Measurements from ENCODE around the gene CTNND2.

The CTNND2 gene

DNA sequence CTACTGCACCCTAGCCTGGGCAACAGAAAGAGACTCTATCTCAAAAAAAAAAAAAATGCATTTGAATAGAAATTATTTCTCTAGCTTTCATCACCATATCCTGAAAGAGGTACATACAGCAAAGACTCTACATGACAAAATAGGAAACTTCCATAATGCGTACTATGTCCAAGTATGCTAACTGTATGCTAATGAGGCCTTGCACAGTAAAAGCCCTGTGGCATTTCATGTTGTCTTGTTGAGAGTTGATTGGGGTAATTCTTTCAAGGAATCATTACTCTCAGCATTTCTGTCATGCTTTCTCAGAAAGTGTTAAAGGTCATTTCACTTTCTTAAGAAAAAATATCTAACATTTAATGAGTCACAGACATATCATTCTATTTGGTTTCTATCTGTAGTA lies 393.4 kb downstream of the CTNND2 start:
- no peak for DNase-seq

DNA sequence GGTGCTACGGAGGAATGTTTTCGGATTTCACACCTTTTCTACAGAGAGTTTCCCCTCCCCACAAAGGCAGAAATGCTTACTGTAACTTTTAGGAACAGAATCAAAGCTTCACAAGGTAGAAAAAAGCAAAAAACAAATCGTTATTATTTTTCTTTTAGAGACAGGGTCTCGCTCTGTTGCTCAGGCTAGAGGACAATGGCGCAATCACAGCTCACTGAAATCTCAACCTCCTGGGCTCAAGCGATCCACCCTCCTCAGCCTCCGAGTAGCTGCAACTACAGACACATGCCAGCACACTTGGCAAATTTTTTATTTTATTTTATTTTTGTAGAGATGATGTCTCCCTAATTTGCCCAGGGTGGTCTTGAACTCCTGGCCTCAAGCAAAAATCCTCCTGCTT lies 394.5 kb downstream of the CTNND2 start:
- DNase-seq: no peak

GRCh38 chr5:11507156-11507910 lies 396.9 kb downstream of the CTNND2 start:
- no peak for DNase-seq

DNA sequence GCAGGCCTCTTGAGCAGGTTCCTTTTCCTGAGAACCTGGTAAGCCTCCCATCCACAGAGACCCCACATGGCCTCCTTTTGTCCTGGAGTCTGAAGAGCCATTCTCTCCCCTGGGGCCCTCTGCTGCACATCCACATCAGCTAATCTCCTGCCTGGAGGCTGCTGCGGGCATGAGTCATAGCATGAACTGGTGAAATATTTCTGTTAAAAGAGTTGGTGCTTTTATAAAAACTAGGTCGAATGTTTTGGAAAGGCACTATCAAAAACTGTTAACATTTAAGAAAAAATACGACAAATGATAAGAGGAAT lies 399.4 kb downstream of the CTNND2 start:
- peak; percentile 6 for DNase-seq

DNA sequence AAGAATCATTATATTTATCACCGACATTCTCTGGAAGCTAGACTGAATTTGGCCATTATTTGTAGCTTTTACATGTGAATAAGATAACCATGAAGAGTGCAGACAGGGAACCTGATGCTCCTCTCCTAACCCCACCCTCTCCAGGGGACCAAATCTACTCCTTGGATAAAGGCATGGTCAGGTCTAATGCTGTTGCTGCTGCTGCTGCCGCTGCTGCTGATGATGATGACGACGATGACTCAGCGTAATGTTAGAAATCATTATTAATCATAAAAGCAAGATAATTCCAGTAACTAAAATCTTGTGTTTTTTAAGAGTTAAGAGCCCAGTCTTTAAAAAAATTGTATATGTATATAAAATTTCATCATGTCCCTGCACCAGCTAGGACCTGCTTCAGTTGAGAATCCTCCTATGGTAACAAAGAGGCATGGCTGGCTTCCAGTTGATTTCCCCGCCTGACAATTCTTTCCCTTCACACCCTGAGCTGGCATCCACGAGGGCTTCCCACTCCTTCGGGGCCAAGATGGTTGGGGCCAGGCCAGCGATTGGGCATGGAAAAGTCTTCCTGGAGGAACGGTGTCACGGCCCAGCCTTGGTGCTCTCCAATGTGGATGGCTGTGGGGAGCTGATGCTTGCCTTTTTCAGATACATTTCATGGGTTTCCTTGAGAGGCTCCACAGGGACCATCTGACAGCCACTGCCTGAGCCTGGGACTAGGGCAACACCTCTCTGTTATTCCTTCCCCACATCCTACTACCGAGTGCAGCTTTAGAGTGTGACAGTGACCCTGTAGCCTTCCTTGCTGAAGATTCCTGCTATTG lies 400.0 kb downstream of the CTNND2 start:
- DNase-seq: no peak

DNA sequence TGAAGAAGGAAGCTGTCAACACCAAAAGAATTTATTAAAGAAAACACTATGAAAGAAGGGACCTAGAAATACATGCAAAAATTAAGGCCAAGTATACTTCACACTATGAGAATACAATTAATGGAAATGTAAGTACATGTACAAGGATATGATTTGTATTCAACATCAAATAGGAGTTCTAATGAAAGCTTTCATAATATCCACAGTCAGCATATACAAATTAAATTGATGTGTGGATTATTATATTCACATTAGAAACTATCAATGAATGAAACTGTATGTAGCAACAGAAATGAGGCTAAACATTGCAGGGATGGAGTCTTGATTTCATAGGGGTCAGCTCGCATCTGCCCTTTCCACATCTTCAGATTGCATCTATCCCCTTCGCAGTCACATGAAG lies 401.5 kb downstream of the CTNND2 start:
- DNase-seq: no peak

DNA sequence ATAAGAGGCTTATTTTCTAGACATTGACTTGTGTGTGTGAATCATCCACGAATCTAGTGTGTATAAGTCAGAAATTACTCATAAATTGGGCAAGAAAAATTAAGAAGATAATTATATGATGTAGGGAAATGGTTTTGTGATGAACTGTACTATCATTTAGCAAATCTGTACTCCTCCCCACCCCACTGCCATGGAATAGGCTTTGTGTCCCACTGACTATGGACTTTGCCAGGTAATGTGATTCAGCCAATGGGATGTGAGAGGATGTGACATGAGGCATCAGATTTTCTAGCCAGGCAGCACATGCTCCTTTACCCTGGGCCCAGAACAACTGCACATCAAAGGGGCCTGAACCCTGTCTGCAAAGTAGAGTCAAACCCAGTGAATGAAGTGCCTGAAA lies 406.6 kb downstream of the CTNND2 start:
- DNase-seq: no peak

DNA sequence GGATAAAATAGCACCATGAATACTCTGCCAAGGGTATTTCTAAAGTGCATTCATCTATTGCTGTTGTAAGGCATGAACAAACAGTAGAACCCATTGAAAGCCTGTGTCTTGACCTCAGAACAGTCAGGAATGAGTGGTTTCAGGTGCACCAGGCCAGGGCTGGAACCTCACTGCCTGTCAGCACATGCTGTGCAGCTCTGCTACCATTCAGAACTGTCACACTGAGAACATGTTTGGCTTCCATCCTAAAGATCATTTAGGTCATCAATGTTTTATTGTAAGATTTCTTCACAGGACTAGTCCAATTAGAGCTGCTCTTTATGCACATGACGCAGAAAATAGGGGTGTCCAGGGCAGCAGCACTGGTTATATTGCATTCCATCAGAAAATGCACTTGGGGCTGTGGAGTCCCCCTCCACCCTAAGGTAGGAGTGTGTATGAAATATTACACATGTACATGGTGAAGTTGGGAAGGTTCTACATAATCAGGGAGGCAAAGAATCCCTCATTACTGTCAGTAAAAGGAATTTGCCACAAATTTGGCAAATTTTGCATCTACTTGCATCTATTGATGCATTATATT lies 408.0 kb downstream of the CTNND2 start:
- no peak for DNase-seq

GRCh38 chr5:11494340-11494739 lies 409.9 kb downstream of the CTNND2 start:
- DNase-seq: no peak

- DNase-seq: no peak
These were observed 412.7 kb downstream of the CTNND2 start for GRCh38 chr5:11491404-11492075.

DNA sequence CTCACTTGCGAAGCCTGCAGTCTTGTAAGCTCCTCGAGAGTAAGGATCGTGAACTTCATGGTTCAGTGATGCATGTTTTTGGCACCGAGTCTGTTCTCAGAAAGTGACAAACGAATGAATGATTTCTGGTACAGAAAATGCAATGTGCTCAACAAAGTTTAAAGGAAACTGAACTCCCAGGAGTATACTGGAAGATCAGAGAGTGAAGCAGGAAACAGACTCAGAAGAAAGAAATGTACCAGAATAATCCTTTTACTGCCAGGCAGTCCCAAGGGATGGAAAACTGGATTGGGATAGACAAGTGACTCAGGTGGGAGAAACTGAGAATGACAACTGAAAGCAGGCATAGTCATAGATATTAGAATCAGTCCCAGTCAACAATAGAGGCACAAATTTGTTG lies 420.6 kb downstream of the CTNND2 start:
- DNase-seq: peak; percentile 16

GRCh38 chr5:11482011-11482410 lies 422.2 kb downstream of the CTNND2 start:
- no peak for DNase-seq

DNA sequence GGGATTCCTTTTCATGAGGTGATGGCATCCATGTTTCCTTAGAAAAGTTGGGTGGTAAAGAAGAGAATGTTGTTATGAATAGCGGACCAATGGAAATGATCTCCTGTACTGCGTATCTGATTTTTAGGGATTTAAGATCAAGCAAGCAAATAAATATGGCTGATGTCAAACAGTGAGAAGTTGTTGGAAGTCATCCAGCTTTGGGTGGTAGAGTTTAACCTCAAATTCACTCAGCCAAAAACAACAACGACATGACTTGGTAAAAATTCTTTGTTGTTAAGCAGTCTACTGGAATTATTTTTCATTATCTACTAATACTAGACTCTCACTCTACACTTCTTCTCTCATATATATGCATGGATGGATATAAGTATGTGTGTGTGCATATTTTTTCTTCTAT lies 426.5 kb downstream of the CTNND2 start:
- no peak for DNase-seq

- no peak for DNase-seq
These were observed 427.4 kb downstream of the CTNND2 start for GRCh38 chr5:11476866-11477265.

DNA sequence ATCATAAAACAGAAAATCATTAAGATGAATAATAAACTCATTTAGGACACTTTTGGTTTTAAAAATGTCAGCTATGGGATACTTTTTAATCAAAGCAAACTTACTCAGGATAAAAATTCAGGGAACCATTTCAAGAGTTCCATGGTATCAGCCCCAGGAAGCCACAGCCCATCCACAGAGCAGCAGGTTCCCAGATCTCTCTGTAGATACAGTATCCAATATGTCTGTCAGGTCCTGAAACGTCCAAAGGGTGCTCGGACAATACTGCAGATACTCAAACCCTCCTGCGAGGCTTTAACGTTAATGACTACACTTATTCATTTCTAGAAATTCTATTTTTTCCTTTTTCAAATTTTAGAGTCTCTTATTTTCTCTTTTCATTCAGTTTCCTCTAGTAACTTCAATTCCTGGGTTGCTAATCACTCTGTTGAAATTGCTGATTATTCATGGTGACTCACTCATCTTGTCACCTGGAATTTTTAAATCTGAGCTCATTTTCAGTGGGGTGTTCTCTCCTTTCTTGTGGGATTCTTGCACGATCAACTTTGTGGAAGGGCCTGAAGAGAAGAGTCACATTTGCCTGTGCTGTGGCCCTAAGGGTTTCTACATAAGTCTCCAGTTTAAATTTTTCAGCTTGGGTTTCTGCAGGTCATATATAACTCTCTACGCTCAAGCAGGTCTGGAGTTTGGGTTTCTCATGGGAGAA lies 435.8 kb downstream of the CTNND2 start:
- no peak for DNase-seq

DNA sequence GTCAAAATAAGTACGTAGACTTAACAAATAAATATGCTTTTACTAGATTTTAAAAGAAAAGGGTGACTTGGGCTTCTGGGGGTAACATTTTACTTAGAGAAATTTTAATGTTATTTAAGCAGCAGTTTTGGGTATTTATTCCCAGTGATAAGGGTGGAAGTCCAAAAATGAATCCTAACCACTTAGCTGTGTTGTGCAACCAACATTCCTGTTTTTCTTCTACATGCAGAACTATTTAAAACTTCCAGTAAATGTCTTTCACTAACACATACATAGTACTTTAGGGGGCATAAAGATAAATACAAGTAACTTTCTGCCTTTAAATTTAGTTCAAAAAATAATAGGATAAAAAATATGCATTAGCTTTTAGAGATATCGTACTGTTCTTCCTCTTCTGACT lies 436.7 kb downstream of the CTNND2 start:
- no peak for DNase-seq

DNA sequence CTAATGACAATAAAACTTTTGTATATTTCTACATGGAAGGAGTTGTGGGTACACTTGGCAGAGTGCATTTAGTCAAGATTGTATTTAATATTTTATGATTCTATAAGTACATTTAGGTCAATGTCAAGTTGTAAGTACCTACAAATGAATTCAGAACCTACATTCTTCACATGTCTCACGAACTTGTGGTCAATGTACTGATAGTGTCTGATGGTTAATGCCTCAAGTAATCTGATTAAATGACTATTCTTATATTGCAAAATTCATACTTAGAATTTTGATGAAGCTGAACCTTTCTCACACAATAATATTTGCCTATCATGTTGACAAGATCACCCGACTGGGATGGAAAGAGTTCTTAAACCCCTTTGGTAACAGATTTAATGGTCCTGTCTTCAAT lies 444.5 kb downstream of the CTNND2 start:
- no peak for DNase-seq

DNA sequence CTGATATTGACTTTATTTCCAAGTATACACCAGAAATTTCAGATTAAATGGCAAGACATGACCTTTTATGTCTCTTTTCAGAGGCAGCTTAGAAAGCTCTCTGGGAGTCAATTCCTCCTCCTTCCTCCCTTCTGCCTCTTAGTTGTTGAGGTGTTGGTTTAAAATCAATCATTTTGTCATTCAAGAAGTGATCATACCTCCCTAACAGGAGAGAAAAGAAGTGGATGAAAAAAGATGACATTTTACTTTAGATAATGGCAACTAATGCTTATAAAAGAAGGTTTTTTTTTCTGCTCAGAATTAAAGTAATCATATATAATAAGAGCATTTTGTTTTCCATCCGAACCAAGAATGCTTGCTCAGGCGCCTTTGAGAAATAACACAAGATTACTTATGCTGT lies 448.7 kb downstream of the CTNND2 start:
- DNase-seq: no peak

- DNase-seq: no peak
These were observed 451.4 kb downstream of the CTNND2 start for GRCh38 chr5:11452852-11453251.

GRCh38 chr5:11449966-11450365 lies 454.3 kb downstream of the CTNND2 start:
- no peak for DNase-seq

DNA sequence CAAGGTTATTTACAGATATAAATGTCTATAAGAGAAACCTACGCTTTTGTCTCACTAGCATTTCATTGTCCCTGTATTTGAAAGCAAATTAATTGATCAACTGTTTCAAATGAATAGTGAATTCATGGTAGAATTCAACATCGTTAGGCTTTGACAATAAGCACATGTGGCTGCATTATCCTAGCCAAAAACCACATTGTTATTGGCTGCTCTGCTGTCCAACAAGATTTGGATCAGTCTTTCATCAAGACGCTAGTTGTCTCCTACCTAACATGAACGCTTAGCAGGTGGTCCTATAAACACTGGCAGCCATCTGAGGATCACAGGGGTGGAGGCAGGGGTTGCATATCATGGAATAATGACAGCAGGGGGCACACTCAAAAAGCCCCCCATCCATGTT lies 455.0 kb downstream of the CTNND2 start:
- no peak for DNase-seq

GRCh38 chr5:11443831-11444230 lies 460.4 kb downstream of the CTNND2 start:
- no peak for DNase-seq

DNA sequence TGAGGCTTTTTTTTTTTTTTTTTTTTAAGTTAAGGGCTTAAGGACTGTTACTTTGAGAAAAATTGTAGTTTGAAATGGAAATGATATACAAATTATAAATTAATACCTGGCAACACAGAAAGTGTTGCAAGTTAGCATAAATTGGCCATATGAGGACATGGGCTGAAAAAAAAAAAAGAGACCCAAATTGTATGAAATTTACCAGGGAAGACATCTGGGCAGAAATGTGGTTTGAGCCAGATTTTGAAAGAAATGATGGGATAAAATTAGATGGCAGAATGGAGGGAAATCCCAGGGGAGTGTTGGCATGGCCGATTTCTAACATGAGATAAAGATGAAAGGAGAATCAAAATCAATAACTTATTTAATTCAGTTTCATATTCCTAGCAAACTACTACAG lies 472.1 kb downstream of the CTNND2 start:
- no peak for DNase-seq

All from T1000 (cell line).